HTR-8/SVneo (cell line): Measurements from ENCODE around the gene TREH.
"Not testable (repeated sequence)": the region's sequence is repeated elsewhere in the genome, so short reads cannot be mapped to it uniquely, and the experiment has no call there.

ENCODE experiments used
- DNase-seq: peaks from one replicate; pipeline ENCODE4 v3.0.0; 2011; ENCODE audit warnings: low spot score, mixed read lengths; ENCODE audit not compliant: insufficient read length
- FAIRE-seq: peaks from 2 replicates; lab custom pipeline; 2011; peaks lifted over from hg19 to GRCh38; lab: Jason Lieb, UNC

The TREH gene

GRCh38 chr11:118679483-118679882 is at the start of gene TREH:
Gene TREH, minus strand, starts transcription at chr11:118679650. Its CDS starts 23 bp downstream, at chr11:118679627.
- no peak for DNase-seq
- no peak for FAIRE-seq

- not testable (repeated sequence) for FAIRE-seq, DNase-seq
Observed at GRCh38 chr11:118728112-118728511, 48.7 kb upstream of the TREH start.

GRCh38 chr11:118727721-118728066 is 48.2 kb upstream of the TREH start:
- not testable (repeated sequence) for DNase-seq, FAIRE-seq

- not testable (repeated sequence) for DNase-seq, FAIRE-seq
Observed at GRCh38 chr11:118727001-118727720, 47.7 kb upstream of the TREH start.

- DNase-seq, FAIRE-seq: not testable (repeated sequence)
Observed at GRCh38 chr11:118721478-118722015, 42.1 kb upstream of the TREH start.

- not testable (repeated sequence) for FAIRE-seq
Observed at GRCh38 chr11:118720740-118721139, 41.3 kb upstream of the TREH start.

GRCh38 chr11:118720078-118720477 is 40.6 kb upstream of the TREH start:
- not testable (repeated sequence) for DNase-seq, FAIRE-seq

More at GRCh38 chr11:118720740-118721139, 41.3 kb upstream of the TREH start:
- not testable (repeated sequence) for DNase-seq

- DNase-seq, FAIRE-seq: not testable (repeated sequence)
Observed at GRCh38 chr11:118718562-118718961, 39.1 kb upstream of the TREH start.

GRCh38 chr11:118717733-118718132 is 38.3 kb upstream of the TREH start:
- FAIRE-seq, DNase-seq: not testable (repeated sequence)

- not testable (repeated sequence) for FAIRE-seq, DNase-seq
Observed at GRCh38 chr11:118717221-118717620, 37.8 kb upstream of the TREH start.

GRCh38 chr11:118715837-118716260 is 36.4 kb upstream of the TREH start:
- no peak for FAIRE-seq
- DNase-seq, result no peak

- FAIRE-seq, result no peak
- DNase-seq, result no peak
Observed at GRCh38 chr11:118715245-118715831, 35.9 kb upstream of the TREH start.

GRCh38 chr11:118714816-118715215 is 35.4 kb upstream of the TREH start:
- FAIRE-seq, result no peak

GRCh38 chr11:118714416-118714815 is 35.0 kb upstream of the TREH start:
- not testable (repeated sequence) for DNase-seq, FAIRE-seq

More at GRCh38 chr11:118714816-118715215, 35.4 kb upstream of the TREH start:
- no peak for DNase-seq

GRCh38 chr11:118708296-118708695 is 28.8 kb upstream of the TREH start:
- DNase-seq, result no peak
- no peak for FAIRE-seq

GRCh38 chr11:118706546-118706825 is 27.0 kb upstream of the TREH start:
- FAIRE-seq, result no peak
- DNase-seq, result no peak

GRCh38 chr11:118705791-118706545 is 26.5 kb upstream of the TREH start:
- FAIRE-seq (no peak), DNase-seq (no peak)

GRCh38 chr11:118705111-118705741 is 25.8 kb upstream of the TREH start:
- no peak for FAIRE-seq
- DNase-seq, result no peak

GRCh38 chr11:118703563-118704106 is 24.2 kb upstream of the TREH start:
- FAIRE-seq, result no peak
- no peak for DNase-seq
